Thymus (tissue), 11 donors: Measurements from ENCODE around the gene RNF125. TPM values are rescaled to one million over a fixed set of nuclear protein-coding genes. Genes with fewer than 3 reads are reported as not detected.
"Not testable (repeated sequence)": the region's sequence is repeated elsewhere in the genome, so short reads cannot be mapped to it uniquely, and the experiment has no call there.

Experiments
- DNase-seq, 9 donors: peaks; one replicate each; pipeline ENCODE4 v3.0.0-alpha.2; 2013; ENCODE audit warnings: low spot score in 9 of 9, low read depth in 6 of 9, missing footprints in 1 of 9
- H3K27ac ChIP-seq, 2 donors: one replicate each; pipeline ENCODE4 v1.5.1; 2013; ENCODE audit warnings: control low read depth in 1 of 2, low read depth in 1 of 2, low read length in 1 of 2, mild to moderate bottlenecking in 1 of 2, moderate library complexity in 1 of 2
- H3K27me3 ChIP-seq, 2 donors: one replicate each; pipeline ENCODE4 v1.5.1; 2013; ENCODE audit warnings: low read length in 1 of 2; ENCODE audit not compliant: control insufficient read depth in 2 of 2, insufficient read depth in 1 of 2
- H3K36me3 ChIP-seq, 2 donors: one replicate each; pipeline ENCODE4 v1.5.1; 2013; ENCODE audit warnings: low read length in 1 of 2, mild to moderate bottlenecking in 1 of 2, moderate library complexity in 1 of 2; ENCODE audit not compliant: control insufficient read depth in 2 of 2, insufficient read depth in 2 of 2
- H3K4me1 ChIP-seq, 2 donors: one replicate each; pipeline ENCODE4 v1.5.1; 2013; ENCODE audit warnings: low read length in 2 of 2; ENCODE audit not compliant: control insufficient read depth in 2 of 2, insufficient read depth in 2 of 2
- H3K4me3 ChIP-seq, 2 donors: one replicate each; pipeline ENCODE4 v1.5.1; 2013; ENCODE audit warnings: low read length in 2 of 2, control low read depth in 1 of 2, mild to moderate bottlenecking in 1 of 2
- H3K9me3 ChIP-seq, 2 donors: one replicate each; pipeline ENCODE4 v1.5.1; 2013; ENCODE audit warnings: low read length in 1 of 2, mild to moderate bottlenecking in 1 of 2; ENCODE audit not compliant: control insufficient read depth in 2 of 2, insufficient read depth in 1 of 2
- WGBS: extraction: QIAGEN DNeasy Blood & Tissue Kit; methylation state at CpG from one replicate; pipeline ENCODE4 v1.1.7; 2013; 5-methylcytosine and 5-hydroxymethylcytosine counted together
- polyA plus RNA-seq: library from polyadenylated mRNA; stranded (reverse); fragments of 200-250 nt; gene quantifications from one replicate; pipeline ENCODE4 v1.2.3, GENCODE V29; 2013
- total RNA-seq: library from RNA; stranded (reverse); fragments of 120-200 nt; gene quantifications from one replicate; pipeline ENCODE4 v1.2.4, GENCODE V29; 2013
- donor health status: healthy.

RNF125 gene
- total and polyA plus RNA-seq, 2 donors = 5.1 to 10.2 TPM

- H3K27ac ChIP-seq = peak overlapping the region; percentile 85 to 95
- peak; percentile 43 to 86 (median 50) for DNase-seq
- peaks cover 4 to 19% of the 10 kb centered on the region in 2 donors for H3K4me1 ChIP-seq
- H3K27me3 ChIP-seq = no peaks in the 10 kb centered on the region
- H3K36me3 ChIP-seq = no peaks in the 10 kb centered on the region
- no peaks in the 10 kb centered on the region for H3K9me3 ChIP-seq
- H3K4me3 ChIP-seq = peak overlapping the region; percentile 67 to 70
- under 1% methylated on average over 31 of the region's 31 CpGs for WGBS
These were observed 775 bp downstream of the RNF125 start for GRCh38 chr18:32019251-32019948.

DNA sequence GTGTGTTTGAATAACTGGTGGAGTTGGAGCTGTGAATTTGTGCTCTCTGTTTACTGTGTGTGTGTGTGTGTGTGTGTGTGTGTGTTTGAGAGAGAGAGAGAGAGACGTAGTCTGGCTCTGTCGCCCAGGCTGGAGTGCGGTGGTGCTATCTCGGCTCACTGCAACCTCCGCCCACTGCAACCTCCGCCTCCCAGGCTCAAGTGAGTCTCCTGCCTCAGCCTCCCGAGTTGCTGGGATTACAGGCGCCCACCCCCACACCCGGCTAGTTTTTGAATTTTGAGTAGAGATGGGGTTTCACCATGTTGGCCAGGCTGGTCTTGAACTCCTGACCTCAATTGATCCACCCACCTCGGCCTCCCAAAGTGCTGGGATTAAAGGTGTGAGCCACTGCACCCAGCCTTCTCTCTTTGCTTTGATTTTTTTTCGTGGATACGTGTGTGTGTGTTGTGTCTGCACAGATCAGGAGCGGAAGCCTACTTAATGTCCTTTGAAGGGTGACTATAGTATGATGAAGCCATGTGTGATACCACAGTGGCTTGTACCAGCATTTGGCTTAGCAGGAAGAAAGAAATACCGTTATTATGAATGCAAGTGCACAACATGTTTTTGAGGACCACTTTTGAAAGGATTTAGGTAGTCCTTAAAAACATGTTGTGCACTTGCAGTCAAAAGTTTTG, 1.5 kb downstream of the RNF125 start:
- Histone ChIP-seq H3K4me3 (peak overlapping the region; percentile 67 to 70), H3K27ac (peak overlapping the region; percentile 55 to 85), H3K4me1 (peaks cover 4 to 19% of the 10 kb centered on the region in 2 donors)
- H3K27me3 ChIP-seq, H3K9me3 ChIP-seq, H3K36me3 ChIP-seq: not testable (repeated sequence)
- WGBS = 19% methylated on average over 14 of the region's 14 CpGs
- peak in 1 of 9 donors; percentile 33 for DNase-seq

- Histone ChIP-seq H3K4me3 (no peak overlapping the region), H3K27me3 (no peaks in the 10 kb centered on the region), H3K36me3 (no peaks in the 10 kb centered on the region), H3K9me3 (no peaks in the 10 kb centered on the region), H3K27ac (no peak overlapping the region), H3K4me1 (peaks cover 11 to 34% of the 10 kb centered on the region in 2 donors)
- DNase-seq = no peak
- 92% methylated on average over 2 of the region's 2 CpGs for WGBS
These were observed 3.3 kb downstream of the RNF125 start for GRCh38 chr18:32021756-32022564.

GRCh38 chr18:32025744-32026143, 7.1 kb downstream of the RNF125 start:
- no peaks in the 10 kb centered on the region for H3K27me3 ChIP-seq
- H3K27ac ChIP-seq = no peak overlapping the region
- peak in 1 of 9 donors; percentile 37 for DNase-seq
- 94% methylated on average over 2 of the region's 2 CpGs for whole genome bisulfite sequencing
- H3K9me3 ChIP-seq = no peaks in the 10 kb centered on the region
- H3K4me1 ChIP-seq = peaks cover 7 to 18% of the 10 kb centered on the region in 2 donors
- H3K4me3 ChIP-seq = no peak overlapping the region
- peaks cover 0 to 2% of the 10 kb centered on the region in 2 donors for H3K36me3 ChIP-seq

GRCh38 chr18:32026491-32027086, 8.0 kb downstream of the RNF125 start:
- no peaks in the 10 kb centered on the region for H3K27me3 ChIP-seq
- H3K9me3 ChIP-seq = peaks cover 0 to 1% of the 10 kb centered on the region in 2 donors
- H3K36me3 ChIP-seq = peaks cover 0 to 5% of the 10 kb centered on the region in 2 donors
- peaks cover 7 to 18% of the 10 kb centered on the region in 2 donors for H3K4me1 ChIP-seq
- WGBS = 32% methylated on average over 4 of the region's 4 CpGs
- H3K4me3 ChIP-seq = no peak overlapping the region
- peak overlapping the region; percentile 10 to 61 for H3K27ac ChIP-seq
- no peak for DNase-seq

GRCh38 chr18:32029558-32029957, 10.9 kb downstream of the RNF125 start:
- no peak overlapping the region for H3K27ac ChIP-seq
- peaks cover 0 to 8% of the 10 kb centered on the region in 2 donors for H3K36me3 ChIP-seq
- no peak overlapping the region for H3K4me3 ChIP-seq
- no peaks in the 10 kb centered on the region for H3K27me3 ChIP-seq
- H3K4me1 ChIP-seq = peaks cover 7 to 18% of the 10 kb centered on the region in 2 donors
- no peak for DNase-seq
- WGBS = 3% methylated on average over 1 of the region's 1 CpG
- H3K9me3 ChIP-seq = peaks cover 0 to 1% of the 10 kb centered on the region in 2 donors

DNA sequence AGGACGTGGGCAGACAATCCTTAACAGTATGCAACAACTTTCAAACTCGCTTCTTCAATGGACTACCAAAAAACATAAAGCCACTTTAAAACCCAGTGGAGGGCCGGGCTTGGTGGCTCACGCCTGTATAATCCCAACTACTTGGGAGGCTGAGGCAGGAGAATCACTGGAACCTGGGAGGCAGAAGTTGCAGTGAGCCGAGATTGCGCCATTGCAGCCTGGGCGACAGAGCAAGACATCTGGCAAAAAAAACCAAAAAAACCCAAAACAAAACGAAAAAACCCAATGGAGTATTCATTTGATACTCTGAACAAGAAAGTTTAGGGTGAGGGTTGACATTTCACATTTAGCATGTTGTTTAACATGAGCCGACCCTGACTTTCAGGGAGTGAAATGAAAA, 14.0 kb downstream of the RNF125 start:
- no peak overlapping the region for H3K27ac ChIP-seq
- no peaks in the 10 kb centered on the region for H3K27me3 ChIP-seq
- peaks cover 4 to 16% of the 10 kb centered on the region in 2 donors for H3K36me3 ChIP-seq
- H3K9me3 ChIP-seq = peaks cover 3 to 4% of the 10 kb centered on the region in 2 donors
- peaks cover 0 to 3% of the 10 kb centered on the region in 2 donors for H3K4me1 ChIP-seq
- DNase-seq = no peak
- 95% methylated on average over 9 of the region's 9 CpGs for WGBS
- H3K4me3 ChIP-seq = no peak overlapping the region

DNA sequence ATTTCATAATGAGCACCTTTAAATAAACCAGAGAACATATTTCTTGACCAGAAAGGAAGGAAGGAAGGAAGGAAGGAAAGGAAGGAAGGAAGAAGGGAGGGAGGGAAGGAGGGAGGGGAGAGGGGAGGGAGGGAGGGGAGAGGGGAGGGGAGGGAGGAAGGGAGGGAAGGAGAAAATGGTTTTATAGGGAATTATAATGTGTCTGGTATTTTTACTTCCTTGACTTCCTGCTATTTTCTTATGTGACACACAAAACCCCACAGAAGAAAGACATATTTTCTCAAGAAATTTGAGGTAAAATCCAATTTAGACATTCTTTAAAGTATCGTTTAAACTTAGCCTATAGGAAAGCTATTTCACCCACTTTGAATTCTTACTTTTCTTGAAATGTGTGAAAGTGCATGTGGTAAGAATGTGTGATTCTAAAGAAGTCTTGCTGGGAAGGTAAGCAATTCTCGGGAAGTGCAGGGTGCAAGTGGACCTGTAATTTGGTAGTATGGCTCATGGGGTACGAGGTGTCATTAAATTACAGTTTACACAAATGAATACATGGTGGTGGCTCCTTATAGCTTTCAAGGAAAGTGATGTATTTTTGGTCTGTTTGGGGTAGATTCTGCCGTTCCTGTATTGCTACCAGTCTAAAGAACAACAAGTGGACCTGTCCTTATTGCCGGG, 18.0 kb downstream of the RNF125 start:
- H3K27me3 ChIP-seq = no peaks in the 10 kb centered on the region
- peaks cover 2 to 7% of the 10 kb centered on the region in 2 donors for H3K9me3 ChIP-seq
- H3K27ac ChIP-seq = no peak overlapping the region
- no peak overlapping the region for H3K4me3 ChIP-seq
- H3K36me3 ChIP-seq = peaks cover 15 to 20% of the 10 kb centered on the region in 2 donors
- DNase-seq = no peak
- H3K4me1 ChIP-seq = peaks cover 0 to 2% of the 10 kb centered on the region in 2 donors
- 97% methylated on average over 5 of the region's 5 CpGs for WGBS
